HEK293 (cell line): Measurements from ENCODE around the gene SPOCK3.

Experiments
- CTCF ChIA-PET: fragments of 350-600 bp; formaldehyde crosslinking; extraction: SDS; loops from one replicate; lab custom pipeline; 2021; ENCODE audit warnings: antibody characterized with exemption; lab: Yijun Ruan, JAX
- POLR2A ChIA-PET: fragments of 300-600 bp; formaldehyde crosslinking; extraction: SDS; loops from one replicate; lab custom pipeline; 2020; ENCODE audit warnings: antibody characterized with exemption, inconsistent platforms; lab: Yijun Ruan, JAX
- H3K27ac ChIP-seq: fragments of 200-500 bp; sonication (Bioruptor generic); 2 replicates; pipeline ENCODE4 v1.5.1; 2014; ENCODE audit warnings: low read depth, low read length, control low read depth, inconsistent platforms; ENCODE audit errors: extremely low read depth
- H3K36me3 ChIP-seq, 2 experiments: fragments of 200-500 bp in 1 of 2; sonication (Bioruptor generic) in 1 of 2; 1 replicate in 1 of 2; 2 replicates in 1 of 2; pipeline ENCODE4 v1.5.1; 2014 to 2017; ENCODE audit warnings: inconsistent platforms in 2 of 2, low read length in 2 of 2; ENCODE audit not compliant: control insufficient read depth in 2 of 2, insufficient read depth in 1 of 2
- H3K4me1 ChIP-seq: fragments of 200-500 bp; sonication (Bioruptor generic); 2 replicates; pipeline ENCODE4 v1.5.1; 2014; ENCODE audit warnings: mild to moderate bottlenecking, low read length, inconsistent platforms; ENCODE audit not compliant: control insufficient read depth, insufficient read depth
- H3K4me3 ChIP-seq: 2 replicates; pipeline ENCODE4 v1.5.1; 2011; ENCODE audit warnings: low read depth, mild to moderate bottlenecking, control low read depth, low read length, moderate library complexity
- H3K9me3 ChIP-seq: fragments of 200-500 bp; sonication (Bioruptor generic); 2 replicates; pipeline ENCODE4 v1.5.1; 2014; ENCODE audit warnings: low read depth, low read length, inconsistent platforms; ENCODE audit not compliant: control insufficient read depth, insufficient read depth
- REPIN1 ChIP-seq: fragments of 450-650 bp; formaldehyde crosslinking; IDR thresholded peaks from 2 replicates; pipeline ENCODE4 v1.5.1; 2017; ENCODE audit warnings: missing biosample characterization, missing genetic modification characterization, low read depth
- ZBTB17 ChIP-seq: fragments of 450-650 bp; formaldehyde crosslinking; IDR thresholded peaks from 2 replicates; pipeline ENCODE4 v1.5.1; 2016; ENCODE audit warnings: missing biosample characterization, missing genetic modification characterization
- ZBTB8A ChIP-seq: fragments of 450-650 bp; formaldehyde crosslinking; IDR thresholded peaks from 2 replicates; pipeline ENCODE4 v1.5.1; 2016; ENCODE audit warnings: missing biosample characterization, missing genetic modification characterization
- ZFP3 ChIP-seq: fragments of 450-650 bp; formaldehyde crosslinking; IDR thresholded peaks from 2 replicates; pipeline ENCODE4 v1.5.1; 2016; ENCODE audit warnings: low read depth, missing biosample characterization, missing genetic modification characterization
- ZFP41 ChIP-seq: fragments of 450-650 bp; formaldehyde crosslinking; IDR thresholded peaks from 2 replicates; pipeline ENCODE4 v1.5.1; 2016; ENCODE audit warnings: missing biosample characterization, missing genetic modification characterization, borderline replicate concordance
- ZNF140 ChIP-seq: fragments of 450-650 bp; formaldehyde crosslinking; IDR thresholded peaks from 2 replicates; pipeline ENCODE4 v1.5.1; 2016; ENCODE audit warnings: missing biosample characterization, missing genetic modification characterization
- ZNF341 ChIP-seq: fragments of 450-650 bp; formaldehyde crosslinking; IDR thresholded peaks from 2 replicates; pipeline ENCODE4; 2016; ENCODE audit warnings: low read depth, missing biosample characterization, missing genetic modification characterization
- ZNF394 ChIP-seq: fragments of 450-650 bp; formaldehyde crosslinking; IDR thresholded peaks from 2 replicates; pipeline ENCODE4 v1.5.1; 2016; ENCODE audit warnings: missing biosample characterization, missing genetic modification characterization, mild to moderate bottlenecking, moderate library complexity, borderline replicate concordance
- ZNF426 ChIP-seq: fragments of 450-650 bp; formaldehyde crosslinking; IDR thresholded peaks from 2 replicates; pipeline ENCODE4 v1.5.1; 2017; ENCODE audit warnings: missing biosample characterization, missing genetic modification characterization, mild to moderate bottlenecking, inconsistent platforms, moderate library complexity
- ZNF510 ChIP-seq: fragments of 450-650 bp; formaldehyde crosslinking; IDR thresholded peaks from 2 replicates; pipeline ENCODE4 v1.5.1; 2018; ENCODE audit warnings: mild to moderate bottlenecking, missing genetic modification characterization, missing biosample characterization; ENCODE audit not compliant: insufficient replicate concordance
- ZNF555 ChIP-seq: fragments of 450-650 bp; formaldehyde crosslinking; conservative IDR thresholded peaks from 2 replicates; pipeline ENCODE4 v1.5.1; 2017; ENCODE audit warnings: missing biosample characterization, mild to moderate bottlenecking, missing genetic modification characterization, inconsistent platforms
- ZNF623 ChIP-seq: fragments of 450-650 bp; formaldehyde crosslinking; IDR thresholded peaks from 2 replicates; pipeline ENCODE4 v1.5.1; 2016; ENCODE audit warnings: missing biosample characterization, missing genetic modification characterization
- TF ChIP-seq, protein P1 (sequence below): fragments of 450-650 bp; formaldehyde crosslinking; IDR thresholded peaks from 2 replicates; pipeline ENCODE4 v1.5.1; 2016; ENCODE audit warnings: missing biosample characterization, missing genetic modification characterization
- TF ChIP-seq, protein P2 (sequence below): fragments of 450-650 bp; formaldehyde crosslinking; IDR thresholded peaks from 2 replicates; pipeline ENCODE4 v1.5.1; 2017; ENCODE audit warnings: missing biosample characterization, missing genetic modification characterization
- TF ChIP-seq, protein P3 (sequence below): fragments of 450-650 bp; formaldehyde crosslinking; conservative IDR thresholded peaks from 2 replicates; pipeline ENCODE4 v1.5.1; 2016; ENCODE audit warnings: low read depth, missing biosample characterization, missing genetic modification characterization
- TF ChIP-seq, protein P4 (sequence below): fragments of 450-650 bp; formaldehyde crosslinking; conservative IDR thresholded peaks from 2 replicates; pipeline ENCODE4 v1.5.1; 2016; ENCODE audit warnings: low read depth, missing biosample characterization, missing genetic modification characterization
- TF ChIP-seq, protein P5 (sequence below): fragments of 450-650 bp; formaldehyde crosslinking; IDR thresholded peaks from 2 replicates; pipeline ENCODE4 v1.5.1; 2016; ENCODE audit warnings: missing biosample characterization, missing genetic modification characterization, low read depth

Gene SPOCK3

DNA sequence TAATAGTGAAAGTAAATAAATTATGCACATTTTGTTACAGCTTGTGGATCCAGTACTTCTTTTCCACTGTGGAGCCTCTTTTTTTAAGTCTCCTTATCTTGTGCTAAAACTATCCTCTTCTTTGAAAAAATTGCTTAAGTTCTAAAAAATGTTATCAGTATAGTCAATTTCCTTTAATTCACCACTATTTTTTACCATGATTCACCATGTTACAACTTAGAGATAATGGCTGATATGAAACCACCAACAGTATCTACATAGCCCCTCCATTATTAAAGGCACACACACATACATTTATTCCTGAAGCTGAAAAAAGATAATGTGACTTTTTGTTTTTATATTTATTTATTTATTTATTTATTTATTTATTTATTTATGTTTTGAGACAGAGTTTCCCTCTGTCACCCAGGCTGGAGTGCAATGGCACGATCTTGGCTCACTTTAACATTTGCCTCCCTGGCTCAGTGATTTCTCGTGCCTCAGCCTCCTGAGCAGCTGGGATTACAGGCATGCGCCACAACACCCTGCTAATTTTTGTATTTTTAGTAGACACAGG is 243.2 kb downstream of the SPOCK3 start:
- Histone ChIP-seq H3K27ac (no peak overlapping the region), H3K4me3 (no peak overlapping the region), H3K4me1 (no peaks in the 10 kb centered on the region), H3K9me3 (no peaks in the 10 kb centered on the region), H3K36me3 (no peaks in the 10 kb centered on the region)
- ChIA-PET CTCF (no interaction called here), POLR2A (no interaction called here)
- TF ChIP-seq, protein P1, sequence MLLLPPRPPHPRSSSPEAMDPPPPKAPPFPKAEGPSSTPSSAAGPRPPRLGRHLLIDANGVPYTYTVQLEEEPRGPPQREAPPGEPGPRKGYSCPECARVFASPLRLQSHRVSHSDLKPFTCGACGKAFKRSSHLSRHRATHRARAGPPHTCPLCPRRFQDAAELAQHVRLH (tag by site-specific recombination): no peak
- TF ChIP-seq ZNF341 (tag by site-specific recombination) (0 out of 2 replicates have a peak, but pooled peaks have one; percentile 12), ZNF394 (tag by site-specific recombination) (peak; percentile 68; the same call in 1 of the 2 replicates), ZBTB8A (0 out of 2 replicates have a peak, but pooled peaks have one; percentile 34), ZBTB17 (tag by site-specific recombination) (no peak), ZNF623 (tag by site-specific recombination) (peak; percentile 44; the same call in 1 of the 2 replicates), REPIN1 (tag by site-specific recombination) (no peak), ZNF555 (peak; percentile 41), ZNF426 (tag by site-specific recombination) (peak; percentile 52), ZNF510 (peak; percentile 46), ZFP41 (no peak), ZFP3 (tag by site-specific recombination) (no peak), ZNF140 (tag by site-specific recombination) (peak; percentile 20; the same call in 1 of the 2 replicates)
- TF ChIP-seq, protein P2, sequence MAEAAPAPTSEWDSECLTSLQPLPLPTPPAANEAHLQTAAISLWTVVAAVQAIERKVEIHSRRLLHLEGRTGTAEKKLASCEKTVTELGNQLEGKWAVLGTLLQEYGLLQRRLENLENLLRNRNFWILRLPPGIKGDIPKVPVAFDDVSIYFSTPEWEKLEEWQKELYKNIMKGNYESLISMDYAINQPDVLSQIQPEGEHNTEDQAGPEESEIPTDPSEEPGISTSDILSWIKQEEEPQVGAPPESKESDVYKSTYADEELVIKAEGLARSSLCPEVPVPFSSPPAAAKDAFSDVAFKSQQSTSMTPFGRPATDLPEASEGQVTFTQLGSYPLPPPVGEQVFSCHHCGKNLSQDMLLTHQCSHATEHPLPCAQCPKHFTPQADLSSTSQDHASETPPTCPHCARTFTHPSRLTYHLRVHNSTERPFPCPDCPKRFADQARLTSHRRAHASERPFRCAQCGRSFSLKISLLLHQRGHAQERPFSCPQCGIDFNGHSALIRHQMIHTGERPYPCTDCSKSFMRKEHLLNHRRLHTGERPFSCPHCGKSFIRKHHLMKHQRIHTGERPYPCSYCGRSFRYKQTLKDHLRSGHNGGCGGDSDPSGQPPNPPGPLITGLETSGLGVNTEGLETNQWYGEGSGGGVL: no peak
- TF ChIP-seq, protein P3, sequence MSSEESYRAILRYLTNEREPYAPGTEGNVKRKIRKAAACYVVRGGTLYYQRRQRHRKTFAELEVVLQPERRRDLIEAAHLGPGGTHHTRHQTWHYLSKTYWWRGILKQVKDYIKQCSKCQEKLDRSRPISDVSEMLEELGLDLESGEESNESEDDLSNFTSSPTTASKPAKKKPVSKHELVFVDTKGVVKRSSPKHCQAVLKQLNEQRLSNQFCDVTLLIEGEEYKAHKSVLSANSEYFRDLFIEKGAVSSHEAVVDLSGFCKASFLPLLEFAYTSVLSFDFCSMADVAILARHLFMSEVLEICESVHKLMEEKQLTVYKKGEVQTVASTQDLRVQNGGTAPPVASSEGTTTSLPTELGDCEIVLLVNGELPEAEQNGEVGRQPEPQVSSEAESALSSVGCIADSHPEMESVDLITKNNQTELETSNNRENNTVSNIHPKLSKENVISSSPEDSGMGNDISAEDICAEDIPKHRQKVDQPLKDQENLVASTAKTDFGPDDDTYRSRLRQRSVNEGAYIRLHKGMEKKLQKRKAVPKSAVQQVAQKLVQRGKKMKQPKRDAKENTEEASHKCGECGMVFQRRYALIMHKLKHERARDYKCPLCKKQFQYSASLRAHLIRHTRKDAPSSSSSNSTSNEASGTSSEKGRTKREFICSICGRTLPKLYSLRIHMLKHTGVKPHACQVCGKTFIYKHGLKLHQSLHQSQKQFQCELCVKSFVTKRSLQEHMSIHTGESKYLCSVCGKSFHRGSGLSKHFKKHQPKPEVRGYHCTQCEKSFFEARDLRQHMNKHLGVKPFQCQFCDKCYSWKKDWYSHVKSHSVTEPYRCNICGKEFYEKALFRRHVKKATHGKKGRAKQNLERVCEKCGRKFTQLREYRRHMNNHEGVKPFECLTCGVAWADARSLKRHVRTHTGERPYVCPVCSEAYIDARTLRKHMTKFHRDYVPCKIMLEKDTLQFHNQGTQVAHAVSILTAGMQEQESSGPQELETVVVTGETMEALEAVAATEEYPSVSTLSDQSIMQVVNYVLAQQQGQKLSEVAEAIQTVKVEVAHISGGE (tag by site-specific recombination): peak; percentile 48; the same call in 1 of the 2 replicates
- TF ChIP-seq, protein P4, sequence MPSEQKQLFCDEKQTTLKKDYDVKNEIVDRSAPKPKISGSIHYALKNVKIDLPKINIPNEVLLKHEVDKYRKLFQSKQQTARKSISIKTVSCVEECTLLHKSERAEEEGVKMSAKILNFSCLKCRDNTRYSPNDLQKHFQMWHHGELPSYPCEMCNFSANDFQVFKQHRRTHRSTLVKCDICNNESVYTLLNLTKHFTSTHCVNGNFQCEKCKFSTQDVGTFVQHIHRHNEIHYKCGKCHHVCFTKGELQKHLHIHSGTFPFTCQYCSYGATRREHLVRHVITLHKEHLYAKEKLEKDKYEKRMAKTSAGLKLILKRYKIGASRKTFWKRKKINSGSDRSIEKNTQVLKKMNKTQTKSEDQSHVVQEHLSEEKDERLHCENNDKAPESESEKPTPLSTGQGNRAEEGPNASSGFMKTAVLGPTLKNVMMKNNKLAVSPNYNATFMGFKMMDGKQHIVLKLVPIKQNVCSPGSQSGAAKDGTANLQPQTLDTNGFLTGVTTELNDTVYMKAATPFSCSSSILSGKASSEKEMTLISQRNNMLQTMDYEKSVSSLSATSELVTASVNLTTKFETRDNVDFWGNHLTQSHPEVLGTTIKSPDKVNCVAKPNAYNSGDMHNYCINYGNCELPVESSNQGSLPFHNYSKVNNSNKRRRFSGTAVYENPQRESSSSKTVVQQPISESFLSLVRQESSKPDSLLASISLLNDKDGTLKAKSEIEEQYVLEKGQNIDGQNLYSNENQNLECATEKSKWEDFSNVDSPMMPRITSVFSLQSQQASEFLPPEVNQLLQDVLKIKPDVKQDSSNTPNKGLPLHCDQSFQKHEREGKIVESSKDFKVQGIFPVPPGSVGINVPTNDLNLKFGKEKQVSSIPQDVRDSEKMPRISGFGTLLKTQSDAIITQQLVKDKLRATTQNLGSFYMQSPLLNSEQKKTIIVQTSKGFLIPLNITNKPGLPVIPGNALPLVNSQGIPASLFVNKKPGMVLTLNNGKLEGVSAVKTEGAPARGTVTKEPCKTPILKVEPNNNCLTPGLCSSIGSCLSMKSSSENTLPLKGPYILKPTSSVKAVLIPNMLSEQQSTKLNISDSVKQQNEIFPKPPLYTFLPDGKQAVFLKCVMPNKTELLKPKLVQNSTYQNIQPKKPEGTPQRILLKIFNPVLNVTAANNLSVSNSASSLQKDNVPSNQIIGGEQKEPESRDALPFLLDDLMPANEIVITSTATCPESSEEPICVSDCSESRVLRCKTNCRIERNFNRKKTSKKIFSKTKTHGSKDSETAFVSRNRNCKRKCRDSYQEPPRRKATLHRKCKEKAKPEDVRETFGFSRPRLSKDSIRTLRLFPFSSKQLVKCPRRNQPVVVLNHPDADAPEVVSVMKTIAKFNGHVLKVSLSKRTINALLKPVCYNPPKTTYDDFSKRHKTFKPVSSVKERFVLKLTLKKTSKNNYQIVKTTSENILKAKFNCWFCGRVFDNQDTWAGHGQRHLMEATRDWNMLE (tag by site-specific recombination): peak; percentile 77
- TF ChIP-seq, protein P5, sequence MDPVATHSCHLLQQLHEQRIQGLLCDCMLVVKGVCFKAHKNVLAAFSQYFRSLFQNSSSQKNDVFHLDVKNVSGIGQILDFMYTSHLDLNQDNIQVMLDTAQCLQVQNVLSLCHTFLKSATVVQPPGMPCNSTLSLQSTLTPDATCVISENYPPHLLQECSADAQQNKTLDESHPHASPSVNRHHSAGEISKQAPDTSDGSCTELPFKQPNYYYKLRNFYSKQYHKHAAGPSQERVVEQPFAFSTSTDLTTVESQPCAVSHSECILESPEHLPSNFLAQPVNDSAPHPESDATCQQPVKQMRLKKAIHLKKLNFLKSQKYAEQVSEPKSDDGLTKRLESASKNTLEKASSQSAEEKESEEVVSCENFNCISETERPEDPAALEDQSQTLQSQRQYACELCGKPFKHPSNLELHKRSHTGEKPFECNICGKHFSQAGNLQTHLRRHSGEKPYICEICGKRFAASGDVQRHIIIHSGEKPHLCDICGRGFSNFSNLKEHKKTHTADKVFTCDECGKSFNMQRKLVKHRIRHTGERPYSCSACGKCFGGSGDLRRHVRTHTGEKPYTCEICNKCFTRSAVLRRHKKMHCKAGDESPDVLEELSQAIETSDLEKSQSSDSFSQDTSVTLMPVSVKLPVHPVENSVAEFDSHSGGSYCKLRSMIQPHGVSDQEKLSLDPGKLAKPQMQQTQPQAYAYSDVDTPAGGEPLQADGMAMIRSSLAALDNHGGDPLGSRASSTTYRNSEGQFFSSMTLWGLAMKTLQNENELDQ (tag by site-specific recombination): no peak
